NB4 (cell line): ENCODE measurements around the gene FDX2.

ENCODE experiments used
- CTCF ChIP-seq: IDR thresholded peaks from one replicate; pipeline ENCODE4 v1.5.1; 2012; ENCODE audit warnings: low read depth, low read length
- MYC ChIP-seq: IDR thresholded peaks from 2 replicates; pipeline ENCODE4 v1.6.1; 2011; ENCODE audit warnings: low read depth, low read length
- POLR2A ChIP-seq: IDR thresholded peaks from 2 replicates; pipeline ENCODE4 v1.6.1; 2011; ENCODE audit warnings: mild to moderate bottlenecking; ENCODE audit not compliant: insufficient read length; ENCODE audit errors: extremely low read depth
- TF ChIP-seq, protein P1 (sequence below): IDR thresholded peaks from 2 replicates; pipeline ENCODE4 v1.6.1; 2011; ENCODE audit warnings: low read depth, low read length

GRCh38 chr19:10318807-10319682 is 3.2 kb upstream of the FDX2 start:
- TF ChIP-seq CTCF (no peak), POLR2A (no peak), MYC (no peak)
- TF ChIP-seq, protein P1, sequence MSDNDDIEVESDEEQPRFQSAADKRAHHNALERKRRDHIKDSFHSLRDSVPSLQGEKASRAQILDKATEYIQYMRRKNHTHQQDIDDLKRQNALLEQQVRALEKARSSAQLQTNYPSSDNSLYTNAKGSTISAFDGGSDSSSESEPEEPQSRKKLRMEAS, result no peak
